Tibial nerve (tissue), 4 donors: Measurements from ENCODE around the gene LINC01488. TPM values are rescaled to one million over a fixed set of nuclear protein-coding genes. Genes with fewer than 3 reads are reported as not detected.

Experiments
- DNase-seq, 2 donors: peaks; one replicate each; pipeline ENCODE4 v3.0.0-alpha.2; 2019; ENCODE audit warnings: low spot score in 2 of 2
- H3K27ac ChIP-seq, 4 donors: fragments of 200-600 bp; sonication (generic) in 3 of 4; one replicate each; pipeline ENCODE4 v1.5.1; 2017 to 2019; ENCODE audit warnings: mild to moderate bottlenecking in 1 of 4
- H3K27me3 ChIP-seq, 2 donors: fragments of 200-600 bp; sonication (generic) in 1 of 2; one replicate each; pipeline versions ENCODE4 v1.5.1 to v1.6.0; 2017 to 2019
- H3K36me3 ChIP-seq, 3 donors: fragments of 200-600 bp; sonication (generic); one replicate each; pipeline ENCODE4 v1.5.1; 2018 to 2019
- H3K4me1 ChIP-seq, 4 donors: fragments of 200-600 bp; sonication (generic) in 3 of 4; one replicate each; pipeline ENCODE4 v1.5.1; 2017 to 2019
- H3K4me3 ChIP-seq, 4 donors: fragments of 200-600 bp; sonication (generic) in 3 of 4; one replicate each; pipeline ENCODE4 v1.5.1; 2017 to 2019; ENCODE audit warnings: mild to moderate bottlenecking in 1 of 4, moderate library complexity in 1 of 4
- H3K9me3 ChIP-seq, 4 donors: fragments of 200-600 bp; sonication (generic) in 3 of 4; one replicate each; pipeline ENCODE4 v1.5.1; 2017 to 2019
- EP300 ChIP-seq, 2 donors: sonication (generic); formaldehyde crosslinking; IDR thresholded peaks; one replicate each; pipeline ENCODE4 v1.6.1; 2017; ENCODE audit warnings: antibody characterized with exemption in 2 of 2, mild to moderate bottlenecking in 1 of 2
- POLR2A ChIP-seq, 2 donors: fragments of 450-650 bp; IDR thresholded peaks; one replicate each; pipeline ENCODE4 v1.6.1; 2017; ENCODE audit warnings: antibody characterized with exemption in 2 of 2, mild to moderate bottlenecking in 2 of 2, moderate library complexity in 2 of 2
- WGBS, 2 donors: methylation state at CpG; one replicate each; pipeline ENCODE4 v1.1.5; 2018; 5-methylcytosine and 5-hydroxymethylcytosine counted together
- total RNA-seq, 4 donors: library from RNA; depleted of rRNA; stranded (reverse); fragments of >200 nt; gene quantifications; one replicate each; pipeline ENCODE4 v1.1.0, GENCODE V29; 2016
- TF ChIP-seq, protein P1 (sequence below), 5 experiments: fragments of 200-600 bp in 3 of 5; fragments of 450-650 bp in 2 of 5; sonication (generic) in 3 of 5; IDR thresholded peaks; one replicate each; pipeline ENCODE4 v1.5.1; 2016 to 2019; ENCODE audit warnings: antibody characterized with exemption in 5 of 5, mild to moderate bottlenecking in 3 of 5, moderate library complexity in 2 of 5

Gene LINC01488
- total RNA-seq, 4 donors from 2014 or later, result not detected

DNA sequence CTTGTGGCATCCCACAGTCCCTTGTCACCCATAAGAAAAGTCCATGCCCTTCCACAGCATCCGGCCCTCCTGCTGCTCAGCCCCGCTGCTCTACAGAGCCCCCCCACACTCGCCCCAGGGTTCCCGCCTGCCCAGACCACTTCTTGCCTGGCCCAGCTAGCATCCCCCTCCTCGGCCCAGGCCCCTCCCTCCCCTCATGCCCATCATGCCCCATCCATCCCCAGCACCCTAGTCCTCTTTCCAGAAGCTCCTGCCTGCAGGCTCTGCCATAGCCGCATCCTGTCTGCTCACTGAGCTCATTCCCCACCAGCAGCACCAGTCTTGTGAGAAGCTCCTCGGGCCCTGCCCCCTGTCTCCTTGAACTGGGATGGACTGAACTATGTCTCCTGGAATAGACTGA is 54.4 kb downstream of the LINC01488 start:
- no peaks in the 10 kb centered on the region for H3K27me3 ChIP-seq
- no peaks in the 10 kb centered on the region for H3K9me3 ChIP-seq
- TF ChIP-seq POLR2A (IDR thresholded peaks at IDR 0.05), result no peak
- no peak for TF ChIP-seq EP300 (IDR thresholded peaks at IDR 0.05)
- TF ChIP-seq, protein P1, sequence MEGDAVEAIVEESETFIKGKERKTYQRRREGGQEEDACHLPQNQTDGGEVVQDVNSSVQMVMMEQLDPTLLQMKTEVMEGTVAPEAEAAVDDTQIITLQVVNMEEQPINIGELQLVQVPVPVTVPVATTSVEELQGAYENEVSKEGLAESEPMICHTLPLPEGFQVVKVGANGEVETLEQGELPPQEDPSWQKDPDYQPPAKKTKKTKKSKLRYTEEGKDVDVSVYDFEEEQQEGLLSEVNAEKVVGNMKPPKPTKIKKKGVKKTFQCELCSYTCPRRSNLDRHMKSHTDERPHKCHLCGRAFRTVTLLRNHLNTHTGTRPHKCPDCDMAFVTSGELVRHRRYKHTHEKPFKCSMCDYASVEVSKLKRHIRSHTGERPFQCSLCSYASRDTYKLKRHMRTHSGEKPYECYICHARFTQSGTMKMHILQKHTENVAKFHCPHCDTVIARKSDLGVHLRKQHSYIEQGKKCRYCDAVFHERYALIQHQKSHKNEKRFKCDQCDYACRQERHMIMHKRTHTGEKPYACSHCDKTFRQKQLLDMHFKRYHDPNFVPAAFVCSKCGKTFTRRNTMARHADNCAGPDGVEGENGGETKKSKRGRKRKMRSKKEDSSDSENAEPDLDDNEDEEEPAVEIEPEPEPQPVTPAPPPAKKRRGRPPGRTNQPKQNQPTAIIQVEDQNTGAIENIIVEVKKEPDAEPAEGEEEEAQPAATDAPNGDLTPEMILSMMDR (IDR thresholded peaks at IDR 0.05), result no peak
- no peak overlapping the region for H3K27ac ChIP-seq
- DNase-seq, result no peak
- H3K36me3 ChIP-seq, result no peaks in the 10 kb centered on the region
- WGBS, 2 donors, result 93% methylated on average over 7 of the region's 7 CpGs
- H3K4me3 ChIP-seq, result no peak overlapping the region
- peaks cover 0 to 26% (median 15%) of the 10 kb centered on the region in 4 donors for H3K4me1 ChIP-seq

DNA sequence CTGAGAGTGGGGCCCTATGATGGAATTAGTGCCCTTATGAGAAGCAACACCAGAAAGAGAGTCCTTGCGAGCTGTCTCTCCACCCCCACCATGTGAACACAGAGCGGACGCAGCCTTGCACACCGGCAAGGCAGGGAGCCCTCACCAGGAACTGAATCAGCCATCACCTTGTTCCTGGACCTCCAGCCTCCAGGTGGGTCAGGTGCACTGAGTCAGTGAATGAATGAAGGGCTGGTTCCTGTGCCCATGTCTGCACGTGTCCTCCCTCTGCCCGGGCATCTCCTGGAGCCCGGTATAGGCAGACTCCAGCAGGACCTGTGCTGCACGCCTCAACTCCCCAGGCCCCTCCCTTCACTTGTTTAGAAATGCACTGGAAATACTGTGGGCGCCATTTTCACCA is 54.9 kb downstream of the LINC01488 start:
- no peak overlapping the region for H3K27ac ChIP-seq
- peaks cover 0 to 31% (median 15%) of the 10 kb centered on the region in 4 donors for H3K4me1 ChIP-seq
- H3K27me3 ChIP-seq, result no peaks in the 10 kb centered on the region
- TF ChIP-seq, protein P1 (IDR thresholded peaks at IDR 0.05), result no peak
- 93% methylated on average over 9 of the region's 9 CpGs for WGBS, 2 donors
- DNase-seq, result no peak
- H3K9me3 ChIP-seq, result no peaks in the 10 kb centered on the region
- H3K4me3 ChIP-seq, result no peak overlapping the region
- no peaks in the 10 kb centered on the region for H3K36me3 ChIP-seq

DNA sequence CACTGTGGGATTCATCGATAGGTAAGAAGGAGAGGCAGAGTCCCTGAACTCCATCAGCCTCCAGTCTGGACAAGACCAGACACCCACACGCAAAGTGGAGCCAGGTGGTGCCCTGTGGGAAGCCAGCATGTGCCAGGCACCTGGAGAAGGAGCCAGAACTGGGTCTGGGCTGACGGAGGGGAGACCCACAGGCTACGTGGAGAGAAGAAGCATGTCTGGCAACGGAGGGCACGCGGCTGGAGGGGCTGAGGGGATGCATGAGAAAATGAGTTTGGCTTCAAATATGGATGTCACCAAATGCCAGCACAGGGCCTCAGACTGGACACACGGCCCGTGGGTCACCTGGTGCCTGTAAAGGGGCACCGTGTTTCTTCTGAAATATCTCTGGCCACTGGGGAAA is 55.7 kb downstream of the LINC01488 start:
- WGBS, 2 donors, result 90 to 92% methylated on average over 10 of the region's 10 CpGs
- TF ChIP-seq POLR2A (IDR thresholded peaks at IDR 0.05) (no peak), EP300 (IDR thresholded peaks at IDR 0.05) (no peak)
- TF ChIP-seq, protein P1 (IDR thresholded peaks at IDR 0.05), result no peak
- Histone ChIP-seq H3K9me3 (no peaks in the 10 kb centered on the region), H3K27ac (no peak overlapping the region), H3K36me3 (no peaks in the 10 kb centered on the region), H3K27me3 (no peaks in the 10 kb centered on the region), H3K4me3 (no peak overlapping the region), H3K4me1 (peaks cover 0 to 38% (median 15%) of the 10 kb centered on the region in 4 donors)
- DNase-seq, result no peak

DNA sequence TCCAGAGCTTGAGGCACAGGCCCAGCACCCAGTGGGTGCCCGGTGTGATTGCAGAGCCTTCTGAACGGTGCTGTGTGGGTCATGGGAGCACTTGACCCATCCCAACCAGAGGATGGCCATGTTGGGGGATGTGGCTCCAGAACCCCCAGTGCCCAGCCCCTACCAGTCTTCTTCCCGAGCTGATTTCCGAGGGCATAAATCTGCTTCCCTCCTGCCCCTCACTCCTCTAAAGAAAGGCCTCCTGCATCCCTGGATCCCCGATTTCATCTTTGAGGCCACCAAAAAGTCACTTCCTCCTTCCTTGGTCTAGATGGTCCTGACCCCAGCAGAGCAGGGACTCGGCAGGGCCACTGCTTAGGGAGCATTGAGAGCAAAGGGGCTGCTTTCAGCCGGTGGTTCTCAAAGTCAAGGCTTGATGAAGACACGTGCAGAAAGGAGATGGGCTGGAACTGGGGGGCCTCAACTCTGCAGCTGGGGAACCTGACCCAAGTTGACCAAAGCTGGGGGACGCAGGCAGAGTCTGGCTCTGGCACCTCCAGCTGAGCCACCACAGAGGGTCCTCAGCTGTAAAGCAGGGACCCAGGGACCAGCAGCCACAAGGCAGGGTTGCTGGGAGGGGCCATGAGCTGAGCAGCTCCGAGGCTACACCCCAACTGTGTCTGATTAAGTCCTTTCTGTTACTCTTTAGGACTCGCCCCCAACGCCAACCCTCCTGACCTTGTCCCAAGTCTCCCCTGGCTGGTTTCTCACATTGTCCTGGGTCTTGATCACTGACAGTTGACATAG is 56.6 kb downstream of the LINC01488 start:
- 87 to 92% methylated on average over 12 of the region's 12 CpGs for WGBS, 2 donors

DNA sequence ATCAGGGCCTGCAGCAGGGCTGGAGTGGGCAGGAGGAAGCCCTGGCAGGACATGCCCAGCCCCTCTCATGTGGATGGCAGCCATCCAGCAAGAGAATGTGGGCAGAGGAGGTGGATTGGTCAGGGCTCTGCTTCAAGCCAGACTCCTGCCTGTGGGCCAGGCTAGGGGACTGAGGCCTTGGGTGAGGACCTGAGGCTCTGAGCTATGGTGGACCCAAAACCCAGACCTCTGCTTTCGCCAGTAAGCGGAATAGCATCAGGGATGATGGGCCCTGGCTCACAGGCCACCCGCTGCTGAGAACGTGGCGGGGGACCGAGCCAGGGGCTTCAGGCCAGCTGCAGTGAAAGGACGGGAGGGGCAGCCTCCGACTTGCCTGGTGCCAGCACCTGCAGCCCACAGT is 57.4 kb downstream of the LINC01488 start:
- WGBS, 2 donors, result 70 to 79% methylated on average over 5 to 8 of the region's 8 CpGs
- Histone ChIP-seq H3K36me3 (no peaks in the 10 kb centered on the region), H3K9me3 (no peaks in the 10 kb centered on the region), H3K27ac (peak overlapping the region in 2 of 4 donors; percentile 69 to 78), H3K4me3 (no peak overlapping the region), H3K4me1 (peaks cover 0 to 40% (median 15%) of the 10 kb centered on the region in 4 donors), H3K27me3 (no peaks in the 10 kb centered on the region)
- TF ChIP-seq, protein P1 (IDR thresholded peaks at IDR 0.05), result no peak
- TF ChIP-seq POLR2A (IDR thresholded peaks at IDR 0.05) (no peak), EP300 (IDR thresholded peaks at IDR 0.05) (no peak)
- no peak for DNase-seq

More for the DNA sequence above, 56.6 kb downstream of the LINC01488 start:
- Histone ChIP-seq H3K4me1 (peaks cover 0 to 40% (median 15%) of the 10 kb centered on the region in 4 donors), H3K9me3 (no peaks in the 10 kb centered on the region), H3K27ac (no peak overlapping the region), H3K4me3 (no peak overlapping the region), H3K27me3 (no peaks in the 10 kb centered on the region), H3K36me3 (no peaks in the 10 kb centered on the region)
- TF ChIP-seq, protein P1 (IDR thresholded peaks at IDR 0.05), result no peak
- no peak for TF ChIP-seq EP300 (IDR thresholded peaks at IDR 0.05)
- no peak for DNase-seq
